ENCODE measurements around the gene NEK4. TPM values are rescaled to one million over a fixed set of nuclear protein-coding genes. Genes with fewer than 3 reads are reported as not detected.

NEK4 gene
- total RNA-seq, 1 donor from 2014 or later = 11.4 TPM

- no peak overlapping the region for H3K4me3 ChIP-seq
- no peak for TF ChIP-seq CTCF (IDR thresholded peaks at IDR 0.05)
- peaks cover 66 to 68% of the 10 kb centered on the region in 2 donors for H3K36me3 ChIP-seq
- H3K27me3 ChIP-seq = no peaks in the 10 kb centered on the region
- H3K9me3 ChIP-seq = no peaks in the 10 kb centered on the region
- DNase-seq (ENCODE audit: low spot score in 2 of 2) = no peak
- H3K4me1 ChIP-seq = peaks cover 3 to 12% of the 10 kb centered on the region in 2 donors
- no peak overlapping the region for H3K27ac ChIP-seq
- intact Hi-C loops (cut with DNase I) = loop anchor here (5.0 to 10.0 kb wide), 4 partner anchors 152 to 414 kb away; partner anchors contain the start of genes NISCH, SFMBT1, TNNC1 and UQCC5
Observed at GRCh38 chr3:52689151-52689550, 81.6 kb downstream of the NEK4 start.

GRCh38 chr3:52688266-52688665 lies 82.5 kb downstream of the NEK4 start:
- TF ChIP-seq CTCF (IDR thresholded peaks at IDR 0.05) = no peak
- no peak overlapping the region for H3K27ac ChIP-seq
- H3K9me3 ChIP-seq = no peaks in the 10 kb centered on the region
- H3K27me3 ChIP-seq = no peaks in the 10 kb centered on the region
- DNase-seq (ENCODE audit: low spot score in 2 of 2) = no peak
- H3K36me3 ChIP-seq = peaks cover 58 to 59% of the 10 kb centered on the region in 2 donors
- intact Hi-C loops (cut with DNase I) = loop anchor here (5.0 to 10.0 kb wide), 4 partner anchors 151 to 413 kb away; partner anchors contain the start of genes NISCH, SFMBT1, TNNC1 and UQCC5
- peaks cover 3 to 21% of the 10 kb centered on the region in 2 donors for H3K4me1 ChIP-seq
- no peak overlapping the region for H3K4me3 ChIP-seq

GRCh38 chr3:52685709-52686691 lies 84.7 kb downstream of the NEK4 start, which contains the start of the genes GNL3 and PBRM1:
GNL3 (plus strand) TSS chr3:52686032; CDS start chr3:52686093, 61 bp downstream.
PBRM1 (minus strand) TSS chr3:52685913.
- peak within 1 kb of the TSS; percentile 89 to 98 for H3K27ac ChIP-seq
- peak within 1 kb of the TSS; percentile 78 to 79 for H3K4me3 ChIP-seq
- H3K36me3 ChIP-seq = peaks cover 37 to 40% of the 10 kb centered on the region in 2 donors
- intact Hi-C loops (cut with DNase I) = loop anchor here (1.0 to 10.0 kb wide), 7 partner anchors 15 to 411 kb away; partner anchors contain the start of genes GLT8D1, NISCH, SFMBT1 and STIMATE
- peaks cover 3 to 30% of the 10 kb centered on the region in 2 donors for H3K4me1 ChIP-seq
- H3K9me3 ChIP-seq = no peaks in the 10 kb centered on the region
- TF ChIP-seq CTCF (IDR thresholded peaks at IDR 0.05) = no peak
- DNase-seq (ENCODE audit: low spot score in 2 of 2) = peak; percentile 74 to 96
- no peaks in the 10 kb centered on the region for H3K27me3 ChIP-seq

GRCh38 chr3:52685285-52685708 lies 85.4 kb downstream of the NEK4 start:
- Histone ChIP-seq H3K36me3 (peaks cover 36 to 38% of the 10 kb centered on the region in 2 donors), H3K9me3 (no peaks in the 10 kb centered on the region), H3K4me1 (peaks cover 3 to 30% of the 10 kb centered on the region in 2 donors), H3K4me3 (peak overlapping the region; percentile 78 to 79), H3K27me3 (no peaks in the 10 kb centered on the region), H3K27ac (peak overlapping the region; percentile 89 to 98)
- intact Hi-C loops (cut with DNase I) = loop anchor here (1.0 to 10.0 kb wide), 5 partner anchors 148 to 410 kb away; partner anchors contain the start of genes NISCH, SFMBT1, STIMATE and TNNC1
- DNase-seq (ENCODE audit: low spot score in 2 of 2) = peak in 1 of 2 donors; percentile 84
- no peak for TF ChIP-seq CTCF (IDR thresholded peaks at IDR 0.05)

GRCh38 chr3:52684184-52684583 lies 86.6 kb downstream of the NEK4 start:
- Histone ChIP-seq H3K27me3 (no peaks in the 10 kb centered on the region), H3K9me3 (no peaks in the 10 kb centered on the region), H3K36me3 (peaks cover 25 to 33% of the 10 kb centered on the region in 2 donors), H3K4me3 (peak overlapping the region in 1 of 2 donors; percentile 78), H3K4me1 (peaks cover 3 to 30% of the 10 kb centered on the region in 2 donors), H3K27ac (no peak overlapping the region)
- no peak for TF ChIP-seq CTCF (IDR thresholded peaks at IDR 0.05)
- DNase-seq (ENCODE audit: low spot score in 2 of 2) = no peak
- intact Hi-C loops (cut with DNase I) = loop anchor here (10.0 kb wide), 2 partner anchors 229 to 409 kb away; partner anchors contain the start of genes NISCH, TNNC1 and WDR82

Data from ascending aorta (tissue), 2 donors.